ENCODE results near the gene COLEC12. TPM values are rescaled to one million over a fixed set of nuclear protein-coding genes. Genes with fewer than 3 reads are reported as not detected.

The COLEC12 gene
- total RNA-seq, 1 experiment from 2014 or later, result not detected

GRCh38 chr18:526681-527080 lies 26.2 kb upstream of the COLEC12 start:
- H2AFZ ChIP-seq (ENCODE audit: low read depth, low read length, poor library complexity, severe bottlenecking), result no peak overlapping the region
- H3K9me2 ChIP-seq (ENCODE audit: insufficient read depth), result no peaks in the 10 kb centered on the region
- H3K4me2 ChIP-seq (ENCODE audit: low read length), result no peak overlapping the region
- ChIA-PET RAD21 (ENCODE audit: low non-redundant PET in 1 of 2, low total read pairs in 2 of 2, uncharacterized antibody in 2 of 2, unreplicated experiment in 2 of 2) (no interaction called here), CTCF (no interaction called here), POLR2A (no interaction called here)
- no peak overlapping the region for H3K9ac ChIP-seq (ENCODE audit: low read length)
- DNase-seq (ENCODE audit: low read depth, low spot score), result no peak
- no peak overlapping the region for H3K27ac ChIP-seq (ENCODE audit: low read depth, low read length)
- intact Hi-C loops (cut with micrococcal nuclease), result no loop called here
- no TSS peak for BruUV-seq (replicated peaks)
- H3K9me3 ChIP-seq (ENCODE audit: control insufficient read depth in 1 of 2, insufficient read depth in 1 of 2, low read depth in 1 of 2, low read length in 2 of 2), result no peaks in the 10 kb centered on the region
- ATAC-seq, result no peak
- H3K4me3 ChIP-seq (replicated peaks in 1 of 2; ENCODE audit: low read depth in 1 of 2, low read length in 2 of 2), result no peak overlapping the region
- no peaks in the 10 kb centered on the region for H3K36me3 ChIP-seq (ENCODE audit: control insufficient read depth in 1 of 2, insufficient read depth in 2 of 2, low read length in 2 of 2)
- H3K27me3 ChIP-seq (ENCODE audit: insufficient read depth, low read length), result no peaks in the 10 kb centered on the region
- TF ChIP-seq ELF1 (IDR thresholded peaks at IDR 0.05; ENCODE audit: borderline replicate concordance, low read depth), result no peak
- TF ChIP-seq YY1 (IDR thresholded peaks at IDR 0.05; ENCODE audit: extremely low read depth, insufficient replicate concordance, low read depth, low read length), result no peak
- no peak for TF ChIP-seq ZFX (IDR thresholded peaks at IDR 0.05)
- TF ChIP-seq SRF (IDR thresholded peaks at IDR 0.05; ENCODE audit: low read depth), result no peak
- no peak for TF ChIP-seq EZH2phosphoT487 (IDR thresholded peaks at IDR 0.05; ENCODE audit: borderline replicate concordance)
- TF ChIP-seq SIN3A (IDR thresholded peaks at IDR 0.05; ENCODE audit: low read depth), result no peak
- TF ChIP-seq POLR2AphosphoS5 (IDR thresholded peaks at IDR 0.05; ENCODE audit: low read depth, low read length), result no peak
- no peak for TF ChIP-seq CTCF (IDR thresholded peaks at IDR 0.05 in 2 of 3, conservative IDR thresholded peaks at IDR 0.05 in 1 of 3; ENCODE audit: borderline replicate concordance in 1 of 3, insufficient read depth in 1 of 3, low read depth in 2 of 3, low read length in 2 of 3)
- no peak for TF ChIP-seq CEBPB (IDR thresholded peaks at IDR 0.05; ENCODE audit: low read depth)
- no peak for TF ChIP-seq ZBTB33 (IDR thresholded peaks at IDR 0.05; ENCODE audit: extremely low read depth, insufficient replicate concordance, low read length)
- H3K4me1 ChIP-seq (ENCODE audit: control insufficient read depth in 1 of 2, insufficient read depth in 2 of 2, low read length in 2 of 2), result peaks cover 2 to 9% of the 10 kb centered on the region in 2 experiments; a peak in 3 of 4 replicates
- no peaks in the 10 kb centered on the region for H3K79me2 ChIP-seq (ENCODE audit: insufficient read depth, low read length)
- H4K20me1 ChIP-seq (ENCODE audit: insufficient read depth), result no peaks in the 10 kb centered on the region

All from HCT116 (cell line).